ENCODE data around the gene ERC2.

DNA sequence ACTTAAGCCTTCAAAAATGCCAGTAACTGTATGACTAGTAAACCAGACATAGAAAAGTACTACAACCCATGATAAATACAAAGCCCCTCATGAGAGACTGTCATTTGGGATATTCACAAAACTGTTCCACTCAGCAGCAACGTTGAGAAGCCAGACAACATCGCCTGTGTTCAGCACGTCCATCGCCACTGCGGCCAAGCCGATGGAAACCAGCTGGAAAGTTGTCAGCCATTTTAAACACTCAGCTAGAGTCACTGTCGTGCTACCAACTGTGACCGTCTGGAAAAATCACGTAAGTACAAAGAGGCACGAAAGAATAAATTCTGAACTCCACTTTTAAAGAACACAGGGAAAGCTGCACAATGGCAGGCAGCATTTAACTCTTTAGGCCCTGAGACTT lies 640.5 kb downstream of the ERC2 start:
- no peak for TF ChIP-seq TCF7L2 (IDR thresholded peaks at IDR 0.05; ENCODE audit: low read depth, low read length)
- no peak for TF ChIP-seq SNAPC2 (CRISPR knock-in tag; IDR thresholded peaks at IDR 0.05)
- TF ChIP-seq ETV5 (CRISPR knock-in tag; IDR thresholded peaks at IDR 0.05; ENCODE audit: borderline replicate concordance): no peak
- no peak for TF ChIP-seq SP1 (IDR thresholded peaks at IDR 0.05)
- TF ChIP-seq SP1 (CRISPR knock-in tag; IDR thresholded peaks at IDR 0.05): no peak
- TF ChIP-seq, protein P1, sequence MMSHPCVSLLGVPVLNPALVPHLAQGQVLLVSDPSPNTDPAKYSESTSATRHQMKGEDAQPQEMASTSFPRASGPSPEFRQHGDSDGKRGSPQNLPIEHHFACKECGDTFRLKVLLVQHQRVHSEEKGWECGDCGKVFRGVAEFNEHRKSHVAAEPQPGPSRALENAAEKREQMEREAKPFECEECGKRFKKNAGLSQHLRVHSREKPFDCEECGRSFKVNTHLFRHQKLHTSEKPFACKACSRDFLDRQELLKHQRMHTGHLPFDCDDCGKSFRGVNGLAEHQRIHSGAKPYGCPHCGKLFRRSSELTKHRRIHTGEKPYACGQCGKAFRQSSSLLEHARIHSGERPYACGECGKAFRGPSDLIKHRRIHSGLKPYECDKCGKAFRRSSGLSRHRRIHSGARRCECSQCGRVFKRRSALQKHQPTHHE (CRISPR knock-in tag; IDR thresholded peaks at IDR 0.05; ENCODE audit: borderline replicate concordance): no peak
- TF ChIP-seq ZNF644 (CRISPR knock-in tag; IDR thresholded peaks at IDR 0.05; ENCODE audit: low read depth): no peak
- TF ChIP-seq, protein P2, sequence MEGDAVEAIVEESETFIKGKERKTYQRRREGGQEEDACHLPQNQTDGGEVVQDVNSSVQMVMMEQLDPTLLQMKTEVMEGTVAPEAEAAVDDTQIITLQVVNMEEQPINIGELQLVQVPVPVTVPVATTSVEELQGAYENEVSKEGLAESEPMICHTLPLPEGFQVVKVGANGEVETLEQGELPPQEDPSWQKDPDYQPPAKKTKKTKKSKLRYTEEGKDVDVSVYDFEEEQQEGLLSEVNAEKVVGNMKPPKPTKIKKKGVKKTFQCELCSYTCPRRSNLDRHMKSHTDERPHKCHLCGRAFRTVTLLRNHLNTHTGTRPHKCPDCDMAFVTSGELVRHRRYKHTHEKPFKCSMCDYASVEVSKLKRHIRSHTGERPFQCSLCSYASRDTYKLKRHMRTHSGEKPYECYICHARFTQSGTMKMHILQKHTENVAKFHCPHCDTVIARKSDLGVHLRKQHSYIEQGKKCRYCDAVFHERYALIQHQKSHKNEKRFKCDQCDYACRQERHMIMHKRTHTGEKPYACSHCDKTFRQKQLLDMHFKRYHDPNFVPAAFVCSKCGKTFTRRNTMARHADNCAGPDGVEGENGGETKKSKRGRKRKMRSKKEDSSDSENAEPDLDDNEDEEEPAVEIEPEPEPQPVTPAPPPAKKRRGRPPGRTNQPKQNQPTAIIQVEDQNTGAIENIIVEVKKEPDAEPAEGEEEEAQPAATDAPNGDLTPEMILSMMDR (CRISPR knock-in tag; IDR thresholded peaks at IDR 0.05): no peak
- no peak for TF ChIP-seq SMC3 (IDR thresholded peaks at IDR 0.05; ENCODE audit: low read length)
- no peak for TF ChIP-seq JUN (CRISPR knock-in tag; IDR thresholded peaks at IDR 0.05)
- no peak for TF ChIP-seq ZBTB8A (CRISPR knock-in tag; IDR thresholded peaks at IDR 0.05; ENCODE audit: borderline replicate concordance, low read depth)
- TF ChIP-seq, protein P3, sequence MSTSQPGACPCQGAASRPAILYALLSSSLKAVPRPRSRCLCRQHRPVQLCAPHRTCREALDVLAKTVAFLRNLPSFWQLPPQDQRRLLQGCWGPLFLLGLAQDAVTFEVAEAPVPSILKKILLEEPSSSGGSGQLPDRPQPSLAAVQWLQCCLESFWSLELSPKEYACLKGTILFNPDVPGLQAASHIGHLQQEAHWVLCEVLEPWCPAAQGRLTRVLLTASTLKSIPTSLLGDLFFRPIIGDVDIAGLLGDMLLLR (CRISPR knock-in tag; IDR thresholded peaks at IDR 0.05): no peak
- TF ChIP-seq EZH2 (conservative IDR thresholded peaks at IDR 0.05; ENCODE audit: low read depth, low read length): no peak
- no peak for TF ChIP-seq MTF1 (CRISPR knock-in tag; IDR thresholded peaks at IDR 0.05)
